Activated CD8-positive, alpha-beta memory T cell treated with anti-CD3 and anti-CD28 coated beads, Interleukin-2, amount 50 U/mL, for 24 hours (primary cell): Measurements from ENCODE around the gene RAP2A.

Experiments used
- DNase-seq: peaks from one replicate; pipeline ENCODE4 v3.0.0-alpha.2; 2020; ENCODE audit errors: extremely low read depth

Gene RAP2A

GRCh38 chr13:97495678-97496077 lies 61.7 kb downstream of the RAP2A start:
- DNase-seq = no peak

- DNase-seq = no peak
Observed at GRCh38 chr13:97496511-97496910, 62.5 kb downstream of the RAP2A start.

- no peak for DNase-seq
Observed at GRCh38 chr13:97497400-97497799, 63.4 kb downstream of the RAP2A start.

- no peak for DNase-seq
Observed at GRCh38 chr13:97498419-97498818, 64.5 kb downstream of the RAP2A start.

GRCh38 chr13:97499181-97499580 lies 65.2 kb downstream of the RAP2A start:
- no peak for DNase-seq

- no peak for DNase-seq
Observed at GRCh38 chr13:97502181-97502580, 68.2 kb downstream of the RAP2A start.

- DNase-seq = no peak
Observed at GRCh38 chr13:97502706-97503105, 68.7 kb downstream of the RAP2A start.

- DNase-seq = no peak
Observed at GRCh38 chr13:97505017-97505416, 71.0 kb downstream of the RAP2A start.

GRCh38 chr13:97506511-97506910 lies 72.5 kb downstream of the RAP2A start:
- no peak for DNase-seq

- DNase-seq = no peak
Observed at GRCh38 chr13:97512732-97513131, 78.8 kb downstream of the RAP2A start.

- no peak for DNase-seq
Observed at GRCh38 chr13:97515643-97516042, 81.7 kb downstream of the RAP2A start.

- no peak for DNase-seq
Observed at GRCh38 chr13:97517967-97518366, 84.0 kb downstream of the RAP2A start.
